Measurements from ENCODE around the gene EML1.

GRCh38 chr14:99747582-99748330 lies 45.5 kb upstream of the EML1 start:
- no peak for TF ChIP-seq POLR2A (IDR thresholded peaks at IDR 0.05)
- no peak for TF ChIP-seq CTCF (IDR thresholded peaks at IDR 0.05 in 4 of 5, conservative IDR thresholded peaks at IDR 0.05 in 1 of 5)

All from gastrocnemius medialis (tissue), 4 donors.